Ovary (tissue), 9 donors: ENCODE measurements around the gene PITPNC1. TPM values are rescaled to one million over a fixed set of nuclear protein-coding genes. Genes with fewer than 3 reads are reported as not detected.

Experiments
- DNase-seq, 5 donors: peaks; one replicate each; pipeline ENCODE4 v3.0.0-alpha.2; 2019 to 2020
- H3K27ac ChIP-seq, 2 donors: fragments of 200-600 bp; one replicate each; pipeline versions ENCODE4 v1.5.1 to v1.8.0; 2019 to 2022
- H3K27me3 ChIP-seq: fragments of 200-600 bp; one replicate; pipeline ENCODE4 v1.8.0; 2022
- H3K36me3 ChIP-seq: fragments of 200-600 bp; sonication (generic); one replicate; pipeline ENCODE4 v1.5.1; 2019
- H3K4me1 ChIP-seq: one replicate; pipeline ENCODE4 v1.8.1; 2013; ENCODE audit warnings: mild to moderate bottlenecking, moderate library complexity; ENCODE audit not compliant: insufficient read depth
- H3K4me3 ChIP-seq: fragments of 200-600 bp; sonication (generic); one replicate; pipeline ENCODE4 v1.5.1; 2017
- H3K9me3 ChIP-seq, 2 donors: fragments of 200-600 bp in 1 of 2; sonication (generic) in 1 of 2; one replicate each; pipeline versions ENCODE4 v1.5.1 to v1.8.1; 2013 to 2019; ENCODE audit warnings: mild to moderate bottlenecking in 1 of 2, moderate library complexity in 1 of 2
- CTCF ChIP-seq, 3 donors: fragments of 450-650 bp in 2 of 3; fragments of 200-600 bp in 1 of 3; IDR thresholded peaks; one replicate each; pipeline versions ENCODE4 v1.5.1 to v1.8.0; 2016 to 2022; ENCODE audit warnings: antibody characterized with exemption in 3 of 3, mild to moderate bottlenecking in 1 of 3
- EP300 ChIP-seq: sonication (generic); formaldehyde crosslinking; IDR thresholded peaks from one replicate; pipeline ENCODE4 v1.6.1; 2017; ENCODE audit warnings: antibody characterized with exemption
- POLR2A ChIP-seq: fragments of 450-650 bp; IDR thresholded peaks from one replicate; pipeline ENCODE4 v1.6.1; 2017; ENCODE audit warnings: antibody characterized with exemption, mild to moderate bottlenecking, moderate library complexity
- WGBS, 3 donors: extraction: QIAGEN DNeasy Blood & Tissue Kit in 1 of 3; methylation state at CpG; one replicate each; pipeline versions ENCODE4 v1.1.5 to v1.1.7; 2013 to 2017; 5-methylcytosine and 5-hydroxymethylcytosine counted together
- intact Hi-C, 4 donors: fragments of 100-400 bp; cut with DNase I; formaldehyde crosslinking; loops; one replicate each; pipeline versions ENCODE4 v1.11.0 to v1.15.1; 2022 to 2023
- polyA plus RNA-seq, 2 donors: library from polyadenylated mRNA; stranded (reverse); fragments of 200-250 nt in 1 of 2; fragments of 350-450 nt in 1 of 2; fragmentation: Illumina TruSeq in 1 of 2; extraction: RNeasy Lipid Tissue Mini Kit (QIAGEN cat#74804) in 1 of 2; gene quantifications; one replicate each; pipeline ENCODE4 v1.2.3, GENCODE V29; 2013 to 2014
- total RNA-seq, 7 donors: library from RNA; depleted of rRNA in 2 of 7; stranded (reverse); fragments of >200 nt in 2 of 7; fragmentation: NEBNext Ultra II Directional in 3 of 7; extraction: Animal tissue kit (Norgen Biotek cat#: 25700) in 3 of 7; gene quantifications; one replicate each; pipeline versions ENCODE4 v1.1.0 to v1.2.4, GENCODE V29; 2016 to 2023
- donor health status: DM: no; HTN: no; CAD: no; lungs with moderate emphysema.
- donor health status: DM: no; HTN: no; CAD: no.
- donor health status: Bipolar disorder and iron deficiency.
- donor health status: DM: yes; HTN: yes; CAD: no.
- donor health status: DM: no; HTN: no; CAD: no.
- donor health status: DM: yes; HTN: yes; CAD: no.

Gene PITPNC1
- total and polyA plus RNA-seq, 9 donors: 14.9 to 40.9 (median 23.8) TPM

DNA sequence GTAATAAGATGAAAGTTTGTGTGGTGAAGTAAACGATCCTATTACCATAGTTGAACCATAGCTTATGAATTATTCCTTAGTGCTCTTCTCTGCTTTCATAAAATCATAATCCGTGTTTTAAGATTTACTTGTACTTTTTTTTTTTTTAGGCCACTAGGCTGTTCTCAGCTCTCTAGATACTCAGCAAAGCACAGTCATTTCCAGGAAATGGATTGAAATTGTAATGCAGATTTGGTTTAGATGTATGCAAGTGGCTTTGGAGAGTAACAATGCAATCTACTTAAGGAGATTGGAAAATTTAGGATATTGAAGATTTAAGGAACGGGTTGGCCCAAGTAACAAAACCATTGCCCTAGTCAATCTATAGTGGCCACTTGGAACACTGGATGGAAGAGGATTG, 125.1 kb downstream of the PITPNC1 start:
- no peaks in the 10 kb centered on the region for H3K9me3 ChIP-seq
- intact Hi-C loops: no loop called here
- H3K4me1 ChIP-seq: no peaks in the 10 kb centered on the region
- no peaks in the 10 kb centered on the region for H3K27me3 ChIP-seq
- DNase-seq: no peak
- H3K27ac ChIP-seq: no peak overlapping the region
- no peak overlapping the region for H3K4me3 ChIP-seq
- TF ChIP-seq POLR2A (no peak), EP300 (no peak), CTCF (IDR thresholded peaks at IDR 0.05) (no peak)
- 91 to 94% (median 92%) methylated on average over 3 of the region's 3 CpGs for WGBS, 3 donors
- no peaks in the 10 kb centered on the region for H3K36me3 ChIP-seq

GRCh38 chr17:67503184-67503583, 126.1 kb downstream of the PITPNC1 start:
- Histone ChIP-seq H3K9me3 (no peaks in the 10 kb centered on the region), H3K27ac (no peak overlapping the region), H3K36me3 (no peaks in the 10 kb centered on the region), H3K4me3 (no peak overlapping the region), H3K27me3 (no peaks in the 10 kb centered on the region), H3K4me1 (no peaks in the 10 kb centered on the region)
- intact Hi-C loops: no loop called here
- TF ChIP-seq EP300: no peak
- no peak for TF ChIP-seq POLR2A
- no peak for TF ChIP-seq CTCF (IDR thresholded peaks at IDR 0.05)
- DNase-seq: no peak
- 71 to 83% (median 81%) methylated on average over 1 of the region's 1 CpG for WGBS, 3 donors

GRCh38 chr17:67503739-67504138, 126.7 kb downstream of the PITPNC1 start:
- H3K27me3 ChIP-seq: no peaks in the 10 kb centered on the region
- no peak overlapping the region for H3K27ac ChIP-seq
- no peaks in the 10 kb centered on the region for H3K4me1 ChIP-seq
- H3K9me3 ChIP-seq: no peaks in the 10 kb centered on the region
- no peak for DNase-seq
- H3K36me3 ChIP-seq: no peaks in the 10 kb centered on the region
- no peak overlapping the region for H3K4me3 ChIP-seq
- intact Hi-C loops: no loop called here
- TF ChIP-seq CTCF (IDR thresholded peaks at IDR 0.05) (no peak), EP300 (no peak), POLR2A (no peak)
- WGBS, 3 donors: 66 to 79% (median 68%) methylated on average over 2 of the region's 2 CpGs

GRCh38 chr17:67504182-67504581, 127.1 kb downstream of the PITPNC1 start:
- intact Hi-C loops: no loop called here
- WGBS, 3 donors: 61 to 78% (median 68%) methylated on average over 2 of the region's 2 CpGs
- H3K36me3 ChIP-seq: no peaks in the 10 kb centered on the region

More at GRCh38 chr17:67504182-67504581, 127.1 kb downstream of the PITPNC1 start:
- no peak overlapping the region for H3K27ac ChIP-seq
- H3K4me3 ChIP-seq: no peak overlapping the region
- H3K27me3 ChIP-seq: no peaks in the 10 kb centered on the region
- no peaks in the 10 kb centered on the region for H3K4me1 ChIP-seq
- no peak for DNase-seq
- no peaks in the 10 kb centered on the region for H3K9me3 ChIP-seq
- TF ChIP-seq EP300: no peak
- TF ChIP-seq CTCF (IDR thresholded peaks at IDR 0.05): no peak
- no peak for TF ChIP-seq POLR2A
